ENCODE data around the gene CACHD1. TPM values are rescaled to one million over a fixed set of nuclear protein-coding genes. Genes with fewer than 3 reads are reported as not detected.

Gene CACHD1
- total and polyA plus RNA-seq, 9 of the 15 experiments (the other 6 are each of a cell fraction or from before 2014, with no cell fraction given), result 0.07 TPM; not detected in 8

DNA sequence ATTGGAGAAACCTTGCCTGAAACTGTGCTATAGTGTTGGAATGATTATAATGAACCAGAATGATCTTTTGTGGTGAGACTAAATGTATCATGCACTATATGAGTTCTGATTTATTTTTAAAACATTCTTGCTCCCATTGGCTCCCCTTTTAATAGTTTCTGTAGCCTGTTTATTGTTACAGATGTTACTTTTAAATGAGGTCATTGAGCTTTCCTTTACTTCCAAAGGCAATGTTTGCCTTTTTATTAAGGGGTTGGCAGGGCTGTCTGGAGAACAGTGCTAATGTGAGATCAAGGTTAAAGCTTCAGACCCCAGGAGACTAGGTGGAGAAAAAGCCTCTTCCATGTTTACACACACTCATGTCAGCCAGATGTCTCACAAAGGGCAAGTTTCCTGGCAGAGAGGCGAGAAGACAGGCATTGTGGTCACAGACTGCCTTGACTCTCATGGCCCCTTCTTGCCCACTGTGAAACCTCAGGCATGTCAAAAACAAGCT is 154.3 kb downstream of the CACHD1 start:
- no peak for ATAC-seq
- H3K4me3 ChIP-seq, result no peak overlapping the region
- POLR2A ChIA-PET, result no interaction called here
- no peaks in the 10 kb centered on the region for H3K4me1 ChIP-seq (replicated peaks in 1 of 2; ENCODE audit: control insufficient read depth in 2 of 2, insufficient read depth in 2 of 2, low read length in 2 of 2)
- CTCF ChIA-PET (ENCODE audit: low intra/inter-chr PET ratio), result no interaction called here
- no peak overlapping the region for H3K4me2 ChIP-seq (ENCODE audit: insufficient read depth, low read length)
- no peak overlapping the region for H3K9ac ChIP-seq (ENCODE audit: insufficient read depth in 1 of 2, low read depth in 2 of 2, low read length in 2 of 2)
- in situ Hi-C loops (cut with MboI), result no loop called here
- H2AFZ ChIP-seq (ENCODE audit: low read depth, low read length), result no peak overlapping the region
- H3K27ac ChIP-seq (ENCODE audit: extremely low read depth, low read depth, low read length), result no peak overlapping the region
- BruUV-seq (replicated peaks), result no TSS peak
- intact Hi-C loops (cut with micrococcal nuclease), result no loop called here
- H3K79me2 ChIP-seq (ENCODE audit: control insufficient read depth, insufficient read depth, low read length), result no peaks in the 10 kb centered on the region
- H4K20me1 ChIP-seq (replicated peaks; ENCODE audit: control insufficient read depth, insufficient read depth, low read length), result no peaks in the 10 kb centered on the region
- 0% methylated on average over 1 of the region's 1 CpG for WGBS (ENCODE audit: insufficient coverage, low coverage, missing lambda C conversion rate)
- no peak for TF ChIP-seq RFX7 (CRISPR knock-in tag; IDR thresholded peaks at IDR 0.05)
- no peak for TF ChIP-seq MYBL2 (IDR thresholded peaks at IDR 0.05; ENCODE audit: low read depth)
- TF ChIP-seq MYBL2 (CRISPR knock-in tag; IDR thresholded peaks at IDR 0.05; ENCODE audit: borderline replicate concordance), result no peak
- TF ChIP-seq ZNF445 (CRISPR knock-in tag; IDR thresholded peaks at IDR 0.05; ENCODE audit: low read depth), result no peak
- no peak for TF ChIP-seq HNRNPLL (IDR thresholded peaks at IDR 0.05; ENCODE audit: low read depth, low read length, poor library complexity, severe bottlenecking)
- TF ChIP-seq ESRRA (IDR thresholded peaks at IDR 0.05; ENCODE audit: borderline replicate concordance, low read depth), result no peak
- no peak for TF ChIP-seq PCBP2 (IDR thresholded peaks at IDR 0.05; ENCODE audit: low read depth, low read length, poor library complexity, severe bottlenecking)
- no peak for TF ChIP-seq HIVEP1 (CRISPR knock-in tag; IDR thresholded peaks at IDR 0.05)
- TF ChIP-seq MYNN (IDR thresholded peaks at IDR 0.05), result no peak
- TF ChIP-seq MYNN (CRISPR knock-in tag; IDR thresholded peaks at IDR 0.05), result no peak
- TF ChIP-seq SMC3 (conservative IDR thresholded peaks at IDR 0.05; ENCODE audit: insufficient read depth, low read depth, low read length), result no peak
- TF ChIP-seq, protein P1, sequence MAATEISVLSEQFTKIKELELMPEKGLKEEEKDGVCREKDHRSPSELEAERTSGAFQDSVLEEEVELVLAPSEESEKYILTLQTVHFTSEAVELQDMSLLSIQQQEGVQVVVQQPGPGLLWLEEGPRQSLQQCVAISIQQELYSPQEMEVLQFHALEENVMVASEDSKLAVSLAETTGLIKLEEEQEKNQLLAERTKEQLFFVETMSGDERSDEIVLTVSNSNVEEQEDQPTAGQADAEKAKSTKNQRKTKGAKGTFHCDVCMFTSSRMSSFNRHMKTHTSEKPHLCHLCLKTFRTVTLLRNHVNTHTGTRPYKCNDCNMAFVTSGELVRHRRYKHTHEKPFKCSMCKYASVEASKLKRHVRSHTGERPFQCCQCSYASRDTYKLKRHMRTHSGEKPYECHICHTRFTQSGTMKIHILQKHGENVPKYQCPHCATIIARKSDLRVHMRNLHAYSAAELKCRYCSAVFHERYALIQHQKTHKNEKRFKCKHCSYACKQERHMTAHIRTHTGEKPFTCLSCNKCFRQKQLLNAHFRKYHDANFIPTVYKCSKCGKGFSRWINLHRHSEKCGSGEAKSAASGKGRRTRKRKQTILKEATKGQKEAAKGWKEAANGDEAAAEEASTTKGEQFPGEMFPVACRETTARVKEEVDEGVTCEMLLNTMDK (IDR thresholded peaks at IDR 0.05; ENCODE audit: borderline replicate concordance, insufficient read depth, low read depth, low read length, poor library complexity, severe bottlenecking), result no peak
- TF ChIP-seq ZNF347 (CRISPR knock-in tag; IDR thresholded peaks at IDR 0.05; ENCODE audit: low read depth), result no peak
- TF ChIP-seq, protein P2, sequence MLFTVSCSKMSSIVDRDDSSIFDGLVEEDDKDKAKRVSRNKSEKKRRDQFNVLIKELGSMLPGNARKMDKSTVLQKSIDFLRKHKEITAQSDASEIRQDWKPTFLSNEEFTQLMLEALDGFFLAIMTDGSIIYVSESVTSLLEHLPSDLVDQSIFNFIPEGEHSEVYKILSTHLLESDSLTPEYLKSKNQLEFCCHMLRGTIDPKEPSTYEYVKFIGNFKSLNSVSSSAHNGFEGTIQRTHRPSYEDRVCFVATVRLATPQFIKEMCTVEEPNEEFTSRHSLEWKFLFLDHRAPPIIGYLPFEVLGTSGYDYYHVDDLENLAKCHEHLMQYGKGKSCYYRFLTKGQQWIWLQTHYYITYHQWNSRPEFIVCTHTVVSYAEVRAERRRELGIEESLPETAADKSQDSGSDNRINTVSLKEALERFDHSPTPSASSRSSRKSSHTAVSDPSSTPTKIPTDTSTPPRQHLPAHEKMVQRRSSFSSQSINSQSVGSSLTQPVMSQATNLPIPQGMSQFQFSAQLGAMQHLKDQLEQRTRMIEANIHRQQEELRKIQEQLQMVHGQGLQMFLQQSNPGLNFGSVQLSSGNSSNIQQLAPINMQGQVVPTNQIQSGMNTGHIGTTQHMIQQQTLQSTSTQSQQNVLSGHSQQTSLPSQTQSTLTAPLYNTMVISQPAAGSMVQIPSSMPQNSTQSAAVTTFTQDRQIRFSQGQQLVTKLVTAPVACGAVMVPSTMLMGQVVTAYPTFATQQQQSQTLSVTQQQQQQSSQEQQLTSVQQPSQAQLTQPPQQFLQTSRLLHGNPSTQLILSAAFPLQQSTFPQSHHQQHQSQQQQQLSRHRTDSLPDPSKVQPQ (CRISPR knock-in tag; IDR thresholded peaks at IDR 0.05; ENCODE audit: borderline replicate concordance), result no peak
- no peak for TF ChIP-seq POLR2A (conservative IDR thresholded peaks at IDR 0.05)
- no peak for TF ChIP-seq FOXJ2 (tag; IDR thresholded peaks at IDR 0.05)
- H3K36me3 ChIP-seq (ENCODE audit: control insufficient read depth, insufficient read depth, low read length), result no peaks in the 10 kb centered on the region
- FAIRE-seq, result no peak
- H3K27me3 ChIP-seq (ENCODE audit: control insufficient read depth in 2 of 2, insufficient read depth in 2 of 2, low read length in 2 of 2), result no peaks in the 10 kb centered on the region; a peak in 1 of 5 replicates
- no peaks in the 10 kb centered on the region for H3K9me1 ChIP-seq (ENCODE audit: control insufficient read depth, insufficient read depth, low read length)
- DNase-seq (ENCODE audit: extremely low read depth in 1 of 4, low spot score in 3 of 4), result no peak
- H3K9me3 ChIP-seq (replicated peaks; ENCODE audit: control insufficient read depth, insufficient read depth, low read depth, low read length), result no peaks in the 10 kb centered on the region

Data from K562 (cell line).